Fibroblast of pulmonary artery (primary cell): ENCODE measurements around the gene PDE6D.

ENCODE experiments used
- DNase-seq: peaks from one replicate; pipeline ENCODE4 v3.0.0-alpha.2; 2010; ENCODE audit warnings: low read depth
- H3K4me3 ChIP-seq: replicated peaks from 2 replicates; pipeline ENCODE4 v1.5.1; 2011; ENCODE audit warnings: low read depth, mild to moderate bottlenecking, control low read depth, low read length, moderate library complexity
- CTCF ChIP-seq: IDR thresholded peaks from 2 replicates; pipeline ENCODE4 v1.5.1; 2011; ENCODE audit warnings: mild to moderate bottlenecking, control low read depth, low read length, inconsistent platforms; ENCODE audit errors: missing control alignments

PDE6D gene

GRCh38 chr2:231786917-231787292 is 5.8 kb upstream of the PDE6D start:
- TF ChIP-seq CTCF, result no peak
- no peak for DNase-seq
- H3K4me3 ChIP-seq, result peak overlapping the region; percentile 90

- peak; percentile 84 for DNase-seq
- peak; percentile 41 for TF ChIP-seq CTCF
- peak within 1 kb of the TSS; percentile 90 for H3K4me3 ChIP-seq
Observed at GRCh38 chr2:231786177-231786916, 5.3 kb upstream of the PDE6D start, which contains the start of gene COPS7B. TSS of gene COPS7B (plus strand) at chr2:231786445. CDS start at chr2:231788571, 2,126 bp downstream.

- no peak for DNase-seq
- no peak for TF ChIP-seq CTCF
- H3K4me3 ChIP-seq, result peak overlapping the region; percentile 90
Observed at GRCh38 chr2:231785822-231786176, 4.7 kb upstream of the PDE6D start.

GRCh38 chr2:231785413-231785812 is 4.3 kb upstream of the PDE6D start:
- no peak for DNase-seq
- TF ChIP-seq CTCF, result no peak
- H3K4me3 ChIP-seq, result no peak overlapping the region

GRCh38 chr2:231781798-231782726 is 980 bp upstream of the PDE6D start:
- peak; percentile 65 for DNase-seq
- no peak for TF ChIP-seq CTCF
- peak overlapping the region; percentile 63 for H3K4me3 ChIP-seq

- peak overlapping the region; percentile 63 for H3K4me3 ChIP-seq
- peak; percentile 33 for DNase-seq
- TF ChIP-seq CTCF, result no peak
Observed at GRCh38 chr2:231780123-231780908, 766 bp downstream of the PDE6D start.
